Stimulated activated CD8-positive, alpha-beta memory T cell treated with anti-CD3 and anti-CD28 coated beads, Interleukin-15, amount 100 ng/mL, for 48 hours (primary cell): ENCODE data around the gene RAB11FIP4.

Experiments
- DNase-seq, 2 donors: peaks; one replicate each; pipeline ENCODE4 v3.0.0-alpha.2; 2020; ENCODE audit warnings: low read depth in 2 of 2

Gene RAB11FIP4

GRCh38 chr17:31548709-31549108 lies 157.2 kb downstream of the RAB11FIP4 start:
- DNase-seq: no peak

DNA sequence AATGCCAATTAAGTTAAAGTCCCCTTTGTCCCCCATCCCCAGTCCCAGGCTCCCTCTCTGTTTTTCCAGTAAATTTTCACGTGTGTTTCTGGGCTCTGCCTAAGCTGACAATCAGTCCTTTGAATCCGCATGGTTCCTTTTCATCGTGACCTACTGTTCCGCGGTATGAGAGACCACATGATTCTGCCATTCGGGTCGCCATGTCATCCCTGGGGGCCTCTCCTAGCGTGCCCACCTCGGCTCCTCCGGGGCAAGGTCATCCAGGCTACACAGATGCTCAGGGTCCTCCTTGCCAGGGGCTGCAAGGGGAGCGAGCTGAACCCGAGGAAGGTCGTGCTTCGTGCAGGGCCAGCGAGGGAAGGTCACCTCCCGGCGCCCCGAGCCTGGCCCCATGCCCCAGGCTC lies 157.6 kb downstream of the RAB11FIP4 start:
- DNase-seq: no peak

DNA sequence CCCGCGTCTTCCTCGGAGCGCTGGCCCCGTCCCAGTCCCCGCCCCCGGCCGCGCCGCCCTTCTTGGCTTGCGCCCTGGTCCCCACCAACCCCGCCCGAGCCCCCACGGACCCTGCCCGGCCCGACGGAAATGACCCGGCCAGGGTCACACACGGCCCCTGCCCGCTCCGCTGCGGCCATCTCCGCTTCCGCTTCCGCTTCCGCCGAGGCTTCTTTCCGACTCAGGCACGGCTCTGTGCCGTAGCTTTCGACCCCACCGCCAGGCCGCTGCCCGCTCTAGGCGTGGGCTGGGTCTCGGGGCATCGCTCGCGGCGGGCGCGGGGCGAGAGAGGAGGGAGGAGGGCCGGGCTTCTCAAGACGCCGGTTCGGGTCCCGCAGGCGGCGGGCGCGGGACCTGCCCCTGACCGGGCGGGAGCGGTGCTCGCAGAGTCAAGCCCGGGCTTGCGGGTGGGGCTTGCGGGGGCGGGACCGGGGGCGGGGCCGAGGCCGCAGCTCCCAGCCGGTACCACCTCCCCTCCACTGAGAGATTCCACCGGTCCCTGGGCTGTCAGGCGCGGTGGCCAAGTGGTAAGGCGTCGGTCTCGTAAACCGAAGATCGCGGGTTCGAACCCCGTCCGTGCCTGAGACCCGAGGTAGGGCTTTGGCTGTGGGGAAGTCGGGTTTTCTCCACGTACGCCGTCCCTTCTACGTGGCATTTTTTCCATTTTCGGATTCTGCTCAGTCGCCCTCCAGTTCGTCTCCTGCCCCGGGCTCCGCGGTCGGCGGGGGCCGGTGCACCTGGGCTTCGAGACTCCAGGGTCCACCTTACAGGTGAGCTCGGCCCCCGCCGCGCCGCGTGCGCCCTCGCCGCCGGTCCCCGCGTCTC lies 158.3 kb downstream of the RAB11FIP4 start:
- peak; percentile 85 for DNase-seq

DNA sequence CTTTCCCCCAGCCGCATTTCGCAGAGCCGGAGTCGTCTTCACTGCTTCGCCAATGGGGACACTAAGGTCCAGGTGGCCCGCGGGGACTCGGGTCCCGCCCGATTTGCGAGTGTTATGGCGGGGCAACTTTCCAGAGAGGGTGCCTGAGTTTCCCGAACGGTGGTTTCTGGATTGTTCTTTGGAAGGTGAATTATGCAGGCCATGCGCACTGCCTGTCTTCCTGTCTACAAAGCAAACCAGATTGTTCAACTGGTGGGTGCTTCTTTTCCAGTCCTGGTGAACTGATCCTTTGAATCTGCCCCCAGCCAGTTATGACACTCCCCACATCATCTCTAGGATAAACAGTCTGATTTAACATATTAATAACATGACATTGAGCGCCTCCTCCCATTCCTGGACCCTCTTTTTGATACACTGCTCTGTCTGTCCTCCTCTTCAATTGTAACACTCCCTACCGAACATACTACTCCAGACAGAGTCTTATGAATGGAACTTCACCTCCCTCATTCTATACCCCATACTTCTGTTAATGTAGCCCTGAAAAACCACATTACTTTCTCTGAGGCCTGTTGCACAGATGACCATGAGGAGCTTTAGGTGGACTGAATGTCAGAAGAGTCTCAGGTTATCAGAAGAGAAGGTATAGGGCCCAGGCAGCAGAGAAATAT lies 159.0 kb downstream of the RAB11FIP4 start:
- no peak for DNase-seq

DNA sequence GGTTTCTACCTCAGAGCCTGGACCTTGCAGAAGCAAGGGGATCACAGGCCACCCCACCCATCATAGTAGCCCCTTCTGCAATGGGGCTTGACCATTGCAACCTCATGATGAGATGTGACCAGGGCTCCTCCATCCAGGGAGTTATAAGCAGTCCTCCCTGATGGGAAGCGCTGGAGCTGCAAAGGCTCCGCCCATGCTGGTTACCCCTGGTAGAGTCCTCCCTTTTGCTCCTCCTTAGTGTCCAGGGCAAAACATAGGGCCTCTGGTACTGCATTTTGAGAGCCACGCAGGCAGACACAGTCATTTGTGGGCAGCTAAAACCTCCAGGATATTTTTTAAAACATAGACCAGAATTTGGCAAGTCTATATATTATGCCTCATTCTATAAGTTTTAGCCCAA lies 161.1 kb downstream of the RAB11FIP4 start:
- no peak for DNase-seq

GRCh38 chr17:31553506-31553905 lies 162.0 kb downstream of the RAB11FIP4 start:
- no peak for DNase-seq

DNA sequence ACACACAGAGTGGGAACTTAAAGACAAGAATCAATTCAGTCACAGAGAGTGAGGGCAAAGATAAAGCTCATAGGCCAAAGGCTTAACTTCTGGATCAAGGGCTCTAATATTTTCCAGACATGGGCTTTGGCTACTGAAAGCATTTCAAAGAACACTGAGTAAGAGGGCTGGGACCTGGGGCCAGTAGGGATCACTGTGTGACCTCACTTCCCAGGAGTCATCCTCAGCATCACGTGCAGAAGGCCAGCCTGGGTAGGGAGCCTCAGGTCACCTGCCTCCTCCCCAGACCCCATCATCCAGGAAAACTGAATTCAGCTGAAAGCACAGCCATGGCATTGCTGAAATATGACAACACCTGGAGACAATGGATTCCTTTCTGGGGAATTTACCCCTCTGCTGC lies 163.5 kb downstream of the RAB11FIP4 start:
- DNase-seq: no peak

GRCh38 chr17:31556969-31557645 lies 165.6 kb downstream of the RAB11FIP4 start:
- DNase-seq: no peak

GRCh38 chr17:31558748-31559583 lies 167.5 kb downstream of the RAB11FIP4 start:
- peak; percentile 50 to 51 for DNase-seq

DNA sequence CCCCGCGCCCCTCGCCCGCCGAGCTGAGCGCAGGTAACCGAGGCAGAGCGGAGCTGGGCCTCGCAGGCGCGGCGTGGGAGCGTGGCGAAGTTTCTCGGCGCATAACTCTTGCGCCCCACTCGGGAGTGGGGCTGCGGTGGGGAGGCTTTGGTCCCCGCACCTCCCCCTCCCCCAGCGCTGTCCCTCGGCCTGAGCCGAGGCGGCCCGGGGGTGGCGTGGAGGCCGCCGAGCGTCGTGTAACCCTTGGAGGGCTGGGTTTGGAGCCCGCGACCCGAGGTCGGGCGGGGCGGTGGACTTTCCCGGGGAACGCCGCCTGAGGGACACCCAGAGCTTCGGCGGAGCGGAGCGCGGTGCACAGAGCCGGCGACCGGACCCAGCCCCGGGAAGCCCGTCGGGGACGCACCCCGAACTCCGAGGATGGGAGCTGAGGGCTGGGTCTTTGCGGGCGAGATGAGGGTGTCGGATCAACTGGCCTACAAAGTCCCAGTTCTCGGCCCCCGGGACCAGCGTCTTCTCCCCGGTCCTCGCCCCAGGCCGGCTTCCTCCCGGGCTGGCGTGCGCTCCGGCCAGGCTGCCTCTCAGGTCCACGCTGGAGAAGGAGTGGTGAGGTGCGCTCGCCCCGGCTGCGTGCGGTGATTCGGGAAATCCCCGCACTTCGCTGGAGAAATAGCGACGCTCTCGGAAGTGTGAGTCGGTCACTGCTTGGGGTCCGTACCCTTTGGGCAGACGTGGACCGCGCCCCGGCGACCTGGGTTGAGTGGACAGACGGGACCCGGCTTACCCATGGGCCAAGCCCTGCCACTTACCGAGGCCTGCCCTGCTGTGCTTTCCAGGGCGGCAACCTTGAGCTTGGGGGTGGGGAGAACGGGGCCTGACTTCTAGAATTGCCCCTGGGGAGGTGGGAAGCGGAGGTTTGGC lies 168.4 kb downstream of the RAB11FIP4 start:
- DNase-seq: no peak

DNA sequence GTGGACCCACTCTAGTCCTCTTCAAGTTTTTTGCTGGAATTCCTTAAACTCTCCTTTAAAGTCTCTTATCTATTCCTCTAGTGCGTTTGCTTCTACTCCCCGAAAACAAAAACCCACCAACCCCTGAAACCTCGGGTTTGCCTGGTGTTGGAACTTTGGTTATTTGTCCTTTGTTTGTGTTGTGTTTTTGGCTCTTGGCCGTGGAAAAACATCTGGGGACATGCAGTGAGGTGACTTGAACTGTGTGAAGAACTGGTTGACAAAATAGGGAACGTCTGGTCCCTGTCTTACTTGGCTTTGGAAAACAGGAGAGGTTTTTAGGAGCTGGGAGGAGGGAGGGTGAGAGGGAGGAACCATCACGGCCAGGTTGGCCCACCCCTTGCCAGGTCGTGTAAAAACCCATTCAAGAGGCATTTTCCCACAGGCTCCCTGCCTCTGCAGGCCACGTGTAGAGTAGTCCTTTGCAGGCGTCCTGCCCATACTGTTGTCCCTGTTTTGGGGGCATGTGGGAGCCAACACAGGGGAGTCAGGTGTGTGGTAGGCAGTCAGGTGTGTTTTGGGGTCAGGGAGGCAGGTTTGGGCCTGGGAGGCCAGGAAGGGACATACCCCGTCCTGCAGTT lies 169.3 kb downstream of the RAB11FIP4 start:
- no peak for DNase-seq

DNA sequence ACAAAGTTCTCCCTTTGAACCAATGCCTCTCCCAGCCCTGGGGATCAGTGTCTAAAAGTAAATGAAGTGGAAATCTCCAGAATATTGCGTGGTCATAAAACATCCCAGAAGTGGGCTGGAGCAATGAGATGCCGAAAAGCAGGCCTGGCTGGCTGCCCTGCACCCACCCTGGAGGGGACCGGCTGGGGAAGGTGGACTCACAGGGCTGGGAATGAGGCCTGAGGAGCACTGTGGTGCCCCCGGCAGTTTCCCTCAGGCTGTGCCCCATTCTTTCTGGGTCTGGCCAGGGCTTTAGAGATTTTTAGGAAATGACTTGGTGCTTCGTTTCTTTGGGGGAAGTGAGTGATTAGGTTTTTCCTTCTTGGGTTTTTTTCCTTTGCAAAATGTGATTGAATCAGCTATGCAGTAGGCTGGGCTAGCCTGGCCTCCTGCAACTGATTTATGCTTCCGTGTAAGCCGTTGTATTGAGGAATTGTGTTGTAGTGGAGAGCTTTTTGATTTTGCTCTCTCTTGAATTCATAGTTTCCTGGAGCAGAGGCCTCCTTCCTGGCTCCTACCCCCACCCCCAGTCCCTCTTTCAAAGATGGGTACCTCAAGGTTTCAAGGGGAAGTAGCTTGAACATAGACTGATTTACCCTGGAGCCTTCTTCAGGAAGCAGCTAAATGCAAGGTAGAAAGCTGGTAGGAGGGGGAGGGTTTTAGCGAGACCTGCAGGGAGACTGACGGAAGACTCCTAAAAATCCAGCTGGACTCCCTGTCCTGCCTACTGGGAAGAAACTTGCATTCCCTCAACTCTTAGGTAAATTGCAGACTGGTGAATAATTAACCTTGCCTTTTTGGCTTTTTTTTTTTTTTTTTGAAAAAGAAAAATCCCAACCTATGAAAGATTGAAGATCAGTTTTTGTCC lies 170.2 kb downstream of the RAB11FIP4 start:
- DNase-seq: no peak

- no peak for DNase-seq
Observed at GRCh38 chr17:31562376-31562840, 170.9 kb downstream of the RAB11FIP4 start.

GRCh38 chr17:31564291-31564690 lies 172.8 kb downstream of the RAB11FIP4 start:
- DNase-seq: no peak

DNA sequence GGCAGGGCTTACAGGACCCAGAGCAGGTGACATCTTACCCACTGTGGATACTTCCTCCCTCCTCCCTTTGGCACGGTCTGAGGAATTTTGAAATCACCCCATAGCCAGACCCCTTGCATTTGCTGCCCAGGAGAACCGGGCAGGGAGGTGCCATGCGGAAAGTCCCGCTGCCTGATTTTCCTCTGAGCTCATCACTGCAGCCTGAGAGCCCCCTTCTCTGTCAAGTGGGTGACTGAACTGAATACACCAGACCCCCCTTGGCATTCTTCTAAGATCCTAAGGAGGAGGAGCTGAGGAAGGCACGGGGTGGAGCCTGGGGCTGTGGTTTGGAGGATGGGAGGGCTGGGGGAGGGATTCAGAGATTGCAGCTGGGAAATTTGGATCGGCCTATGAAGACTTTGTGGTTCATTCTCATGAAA lies 173.4 kb downstream of the RAB11FIP4 start:
- no peak for DNase-seq

DNA sequence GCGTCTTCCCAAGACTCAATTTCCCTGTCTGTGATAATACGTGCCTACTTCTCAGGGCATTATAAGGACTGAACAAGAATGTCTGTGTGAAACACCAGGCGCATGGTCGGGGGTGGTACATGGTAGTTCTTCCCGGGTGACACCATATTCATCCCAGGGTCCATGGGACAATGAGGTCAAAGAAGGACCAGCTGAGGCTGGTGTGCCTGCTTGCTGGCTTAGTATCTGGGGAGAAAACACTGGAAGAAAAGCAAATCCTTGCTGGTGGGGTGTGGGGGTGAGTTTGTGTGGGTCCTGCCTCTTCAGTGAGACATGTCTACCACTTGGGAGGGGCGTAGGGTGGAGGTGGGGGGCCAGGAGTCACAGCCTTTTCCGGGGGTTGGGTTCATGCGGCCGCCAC lies 174.2 kb downstream of the RAB11FIP4 start:
- no peak for DNase-seq

DNA sequence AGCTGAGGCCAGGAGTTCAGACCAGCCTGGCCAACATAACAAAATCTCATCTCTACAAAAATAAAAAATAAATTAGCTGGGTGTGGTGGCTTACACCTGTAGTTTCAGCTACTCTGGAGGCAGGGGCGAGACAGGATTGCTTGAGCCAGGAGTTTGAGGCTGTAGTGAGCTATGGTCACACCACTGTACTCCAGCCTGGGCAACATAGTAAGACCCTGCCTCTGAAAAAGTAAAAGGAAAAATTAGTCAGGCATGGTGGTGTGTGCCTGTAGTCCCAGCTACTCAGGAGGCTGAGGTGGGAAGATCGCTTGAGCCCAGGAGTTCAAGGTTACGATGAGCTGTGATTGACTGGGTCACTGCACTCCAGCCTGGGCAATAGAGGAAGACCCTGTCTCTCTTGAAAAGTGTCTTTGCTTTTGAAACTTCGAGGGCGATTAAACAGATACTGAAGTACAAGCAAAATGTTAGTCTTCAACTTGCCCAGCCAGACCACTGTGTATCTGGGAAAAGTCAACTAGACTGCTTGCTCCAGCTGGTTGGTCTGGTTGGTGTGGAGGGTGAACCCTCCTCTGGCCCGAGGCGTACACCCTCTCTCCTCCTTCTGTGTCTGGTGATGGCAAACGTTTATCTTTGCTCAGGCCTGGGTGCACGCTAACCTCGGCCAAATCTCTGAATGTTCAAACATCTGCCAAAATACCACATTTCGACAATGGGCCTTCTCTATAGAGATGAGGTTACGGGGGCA lies 174.9 kb downstream of the RAB11FIP4 start:
- DNase-seq: no peak

- no peak for DNase-seq
Observed at GRCh38 chr17:31566992-31567373, 175.5 kb downstream of the RAB11FIP4 start.
